ENCODE results near the gene EXOC3L2.

EXOC3L2 gene

DNA sequence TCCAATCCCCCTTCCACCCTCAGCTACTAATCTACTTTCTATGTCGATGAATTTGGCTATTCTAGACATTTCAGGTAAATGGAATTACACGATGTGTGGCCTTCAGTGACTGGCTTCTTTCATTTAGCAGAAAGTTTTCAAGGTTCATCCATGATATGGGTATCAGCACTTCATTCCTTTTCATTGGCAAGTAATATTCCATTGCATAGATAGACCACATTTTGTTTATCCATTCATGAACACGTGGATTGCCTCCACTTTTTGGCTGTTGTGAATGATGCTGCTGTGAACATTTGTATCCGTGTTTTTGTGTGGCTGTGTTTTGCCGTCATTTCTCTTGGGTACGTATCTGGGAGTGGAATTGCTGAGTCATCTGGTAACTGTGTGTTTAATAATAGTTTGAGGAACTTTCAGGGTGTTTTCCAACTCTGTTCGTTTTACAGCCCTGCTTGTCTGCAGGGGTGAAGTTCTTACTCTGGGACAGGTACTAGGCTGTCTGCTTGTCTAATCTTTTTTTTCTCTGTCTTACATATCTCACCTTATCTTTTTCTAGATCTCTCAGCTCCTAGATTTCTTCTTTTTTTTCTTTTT is 38.3 kb upstream of the EXOC3L2 start:
- no peaks in the 10 kb centered on the region for H3K4me1 ChIP-seq
- peaks cover 3% of the 10 kb centered on the region; the same call in 1 of the 2 replicates for H3K9me3 ChIP-seq
- no peak overlapping the region for H3K4me3 ChIP-seq (ENCODE audit: low read depth, low read length)
- no peak for DNase-seq
- TF ChIP-seq, protein P1, sequence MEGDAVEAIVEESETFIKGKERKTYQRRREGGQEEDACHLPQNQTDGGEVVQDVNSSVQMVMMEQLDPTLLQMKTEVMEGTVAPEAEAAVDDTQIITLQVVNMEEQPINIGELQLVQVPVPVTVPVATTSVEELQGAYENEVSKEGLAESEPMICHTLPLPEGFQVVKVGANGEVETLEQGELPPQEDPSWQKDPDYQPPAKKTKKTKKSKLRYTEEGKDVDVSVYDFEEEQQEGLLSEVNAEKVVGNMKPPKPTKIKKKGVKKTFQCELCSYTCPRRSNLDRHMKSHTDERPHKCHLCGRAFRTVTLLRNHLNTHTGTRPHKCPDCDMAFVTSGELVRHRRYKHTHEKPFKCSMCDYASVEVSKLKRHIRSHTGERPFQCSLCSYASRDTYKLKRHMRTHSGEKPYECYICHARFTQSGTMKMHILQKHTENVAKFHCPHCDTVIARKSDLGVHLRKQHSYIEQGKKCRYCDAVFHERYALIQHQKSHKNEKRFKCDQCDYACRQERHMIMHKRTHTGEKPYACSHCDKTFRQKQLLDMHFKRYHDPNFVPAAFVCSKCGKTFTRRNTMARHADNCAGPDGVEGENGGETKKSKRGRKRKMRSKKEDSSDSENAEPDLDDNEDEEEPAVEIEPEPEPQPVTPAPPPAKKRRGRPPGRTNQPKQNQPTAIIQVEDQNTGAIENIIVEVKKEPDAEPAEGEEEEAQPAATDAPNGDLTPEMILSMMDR (IDR thresholded peaks at IDR 0.05; ENCODE audit: low read depth, low read length) = no peak
- H3K36me3 ChIP-seq = peaks cover 7% of the 10 kb centered on the region
- no peaks in the 10 kb centered on the region for H3K27me3 ChIP-seq

DNA sequence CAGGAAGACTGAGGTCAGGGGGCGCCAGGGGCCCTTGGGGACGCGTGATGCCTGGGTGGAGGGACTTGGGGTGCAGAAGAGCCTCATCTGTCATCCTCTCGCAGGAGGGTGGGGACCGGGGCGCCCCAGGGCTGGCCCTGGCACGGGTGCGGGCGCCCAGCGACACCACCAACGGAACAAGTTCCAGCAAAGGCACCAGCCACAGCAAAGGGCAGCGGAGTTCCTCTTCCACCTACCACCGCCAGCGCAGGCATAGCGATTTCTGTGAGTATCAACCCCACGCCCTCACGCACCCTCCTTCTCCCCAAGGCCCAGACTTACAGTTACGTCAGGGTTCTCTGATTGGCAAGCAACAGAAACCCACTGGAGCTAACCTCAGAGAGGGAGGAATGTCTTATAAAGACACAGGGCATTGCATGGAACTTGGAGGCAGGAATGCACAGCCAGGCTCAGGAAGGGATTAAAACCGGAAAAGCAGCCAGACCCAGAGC is 35.3 kb upstream of the EXOC3L2 start:
- DNase-seq = no peak
- H3K36me3 ChIP-seq = peaks cover 10% of the 10 kb centered on the region
- 0 out of 2 replicates have a peak, but pooled peaks cover 3% of the 10 kb centered on the region for H3K4me1 ChIP-seq

DNA sequence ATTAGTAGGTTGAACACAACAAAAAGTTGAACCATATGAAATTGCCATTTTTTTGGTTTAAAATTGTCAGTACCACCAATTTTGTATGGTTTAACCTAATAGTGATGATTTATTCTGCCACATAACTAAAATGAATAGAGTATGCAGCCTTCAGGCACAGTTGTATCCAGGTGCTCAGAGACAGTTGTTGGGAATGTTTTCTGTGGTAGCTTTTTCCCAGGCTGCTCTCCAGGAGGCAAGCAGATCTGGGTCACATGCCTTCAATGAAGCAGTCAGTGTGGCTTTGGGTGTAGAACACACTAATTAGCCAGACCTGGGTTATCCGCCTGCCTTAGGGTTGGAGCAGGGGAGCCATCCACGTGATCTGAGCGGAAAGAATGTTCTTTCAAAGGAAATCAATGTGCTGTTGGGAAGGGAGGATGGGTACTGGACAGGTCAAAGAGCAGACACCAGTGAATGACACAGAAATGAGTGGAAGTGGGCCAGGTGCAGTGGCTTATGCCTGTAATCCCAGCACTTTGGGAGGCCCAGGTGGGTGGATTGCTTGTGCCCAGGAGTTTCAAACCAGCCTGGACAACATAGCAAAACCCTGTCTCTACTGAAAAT is 34.5 kb upstream of the EXOC3L2 start:
- peaks cover 3% of the 10 kb centered on the region; the same call in 1 of the 2 replicates for H3K9me3 ChIP-seq
- TF ChIP-seq, protein P1 (IDR thresholded peaks at IDR 0.05; ENCODE audit: low read depth, low read length) = no peak
- H3K4me1 ChIP-seq = 0 out of 2 replicates have a peak, but pooled peaks cover 3% of the 10 kb centered on the region
- H3K4me3 ChIP-seq (ENCODE audit: low read depth, low read length) = no peak overlapping the region
- H3K27me3 ChIP-seq = no peaks in the 10 kb centered on the region
- H3K36me3 ChIP-seq = peaks cover 10% of the 10 kb centered on the region
- DNase-seq = no peak

More for the DNA sequence above, 35.3 kb upstream of the EXOC3L2 start:
- Histone ChIP-seq H3K4me3 (ENCODE audit: low read depth, low read length) (no peak overlapping the region), H3K9me3 (peaks cover 3% of the 10 kb centered on the region; the same call in 1 of the 2 replicates), H3K27me3 (no peaks in the 10 kb centered on the region)
- TF ChIP-seq, protein P1 (IDR thresholded peaks at IDR 0.05; ENCODE audit: low read depth, low read length) = no peak

DNA sequence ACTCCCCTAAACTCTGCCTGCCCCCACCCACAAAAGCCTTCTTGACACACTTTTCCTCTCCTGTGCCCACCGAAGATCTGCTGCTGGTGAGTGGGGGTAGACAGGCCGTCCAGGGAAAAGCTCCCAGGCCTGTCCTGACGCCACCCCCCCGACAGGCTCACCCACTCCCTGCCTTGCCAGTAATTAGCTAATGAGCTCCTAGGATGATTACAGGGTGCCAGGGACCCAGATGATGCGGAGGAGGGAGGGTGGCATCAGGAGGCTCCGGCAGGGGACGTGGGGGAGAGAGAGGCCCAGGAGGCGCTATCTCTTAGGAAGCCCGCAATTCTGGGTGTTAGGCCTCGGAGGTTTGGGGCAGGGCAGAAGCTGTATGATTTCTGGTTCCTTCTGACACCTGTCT is 32.9 kb upstream of the EXOC3L2 start:
- TF ChIP-seq, protein P1 (IDR thresholded peaks at IDR 0.05; ENCODE audit: low read depth, low read length) = no peak
- H3K4me1 ChIP-seq = peaks cover 10% of the 10 kb centered on the region
- no peaks in the 10 kb centered on the region for H3K27me3 ChIP-seq
- H3K9me3 ChIP-seq = no peaks in the 10 kb centered on the region
- no peak overlapping the region for H3K4me3 ChIP-seq (ENCODE audit: low read depth, low read length)
- DNase-seq = no peak
- H3K36me3 ChIP-seq = peaks cover 7% of the 10 kb centered on the region; the same call in 1 of the 2 replicates

DNA sequence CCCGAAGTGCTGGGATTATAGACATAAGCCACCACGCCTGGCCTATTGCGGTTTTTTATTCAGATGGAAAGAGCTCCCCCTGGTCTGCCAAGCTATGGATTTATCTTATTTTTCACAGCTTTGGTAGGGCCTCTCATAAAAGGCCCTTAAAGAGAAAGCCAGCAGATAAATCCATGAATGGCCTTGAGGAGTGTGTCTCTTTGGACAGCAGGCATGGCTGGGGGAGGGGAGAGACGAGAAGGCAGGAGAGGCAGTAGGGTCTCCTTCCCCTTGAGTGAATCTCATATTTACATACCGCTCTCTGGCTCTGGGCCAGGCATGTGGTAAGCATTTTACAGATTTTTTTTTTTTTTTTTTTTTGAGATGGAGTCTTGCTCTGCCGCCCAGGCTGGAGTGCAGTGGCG is 31.1 kb upstream of the EXOC3L2 start:
- Histone ChIP-seq H3K36me3 (peaks cover 7% of the 10 kb centered on the region), H3K4me3 (ENCODE audit: low read depth, low read length) (no peak overlapping the region), H3K9me3 (no peaks in the 10 kb centered on the region), H3K4me1 (peaks cover 10% of the 10 kb centered on the region), H3K27me3 (no peaks in the 10 kb centered on the region)
- TF ChIP-seq, protein P1 (IDR thresholded peaks at IDR 0.05; ENCODE audit: low read depth, low read length) = no peak
- peak; percentile 61 for DNase-seq
